GM19238 (cell line): Measurements from ENCODE around the gene TCF3.
"Not testable (repeated sequence)": the region's sequence is repeated elsewhere in the genome, so short reads cannot be mapped to it uniquely, and the experiment has no call there.

Experiments used
- DNase-seq: peaks from one replicate; pipeline ENCODE4 v3.0.0; 2011; ENCODE audit warnings: low spot score; ENCODE audit not compliant: insufficient read length

TCF3 gene

GRCh38 chr19:1651568-1652291, 685 bp downstream of the TCF3 start:
- peak; percentile 46 for DNase-seq

GRCh38 chr19:1650650-1651567, 1.5 kb downstream of the TCF3 start:
- peak; percentile 68 for DNase-seq

- DNase-seq = no peak
Measured at GRCh38 chr19:1649706-1650649, 2.4 kb downstream of the TCF3 start.

GRCh38 chr19:1648920-1649541, 3.4 kb downstream of the TCF3 start:
- DNase-seq = peak; percentile 42

GRCh38 chr19:1648459-1648849, 4.0 kb downstream of the TCF3 start:
- DNase-seq = peak; percentile 83

- no peak for DNase-seq
Measured at GRCh38 chr19:1647501-1648458, 4.6 kb downstream of the TCF3 start.

- DNase-seq = no peak
Measured at GRCh38 chr19:1646659-1647453, 5.6 kb downstream of the TCF3 start.

- DNase-seq = no peak
Measured at GRCh38 chr19:1646149-1646548, 6.3 kb downstream of the TCF3 start.

- DNase-seq = no peak
Measured at GRCh38 chr19:1645299-1645698, 7.1 kb downstream of the TCF3 start.

- DNase-seq = no peak
Measured at GRCh38 chr19:1644070-1644469, 8.3 kb downstream of the TCF3 start.

GRCh38 chr19:1640893-1641448, 11.4 kb downstream of the TCF3 start:
- DNase-seq = not testable (repeated sequence)

- no peak for DNase-seq
Measured at GRCh38 chr19:1636325-1637236, 15.8 kb downstream of the TCF3 start.

GRCh38 chr19:1634938-1635243, 17.5 kb downstream of the TCF3 start:
- DNase-seq = no peak

GRCh38 chr19:1634242-1634937, 18.0 kb downstream of the TCF3 start:
- no peak for DNase-seq

GRCh38 chr19:1633269-1633826, 19.1 kb downstream of the TCF3 start:
- no peak for DNase-seq

GRCh38 chr19:1632462-1633268, 19.8 kb downstream of the TCF3 start:
- no peak for DNase-seq
